ENCODE results near the gene RPL15.

GRCh38 chr3:23879485-23879884 lies 37.4 kb upstream of the RPL15 start:
- TF ChIP-seq MYC (IDR thresholded peaks at IDR 0.05; ENCODE audit: borderline replicate concordance, low read length), result no peak
- TF ChIP-seq NR3C1 (IDR thresholded peaks at IDR 0.05), result no peak
- TF ChIP-seq HEYL (CRISPR knock-in tag; IDR thresholded peaks at IDR 0.05), result no peak
- no peak for TF ChIP-seq CTCF (IDR thresholded peaks at IDR 0.05)
- TF ChIP-seq MAZ (IDR thresholded peaks at IDR 0.05; ENCODE audit: borderline replicate concordance, low read depth, low read length), result no peak
- TF ChIP-seq CEBPB (IDR thresholded peaks at IDR 0.05), result no peak
- TF ChIP-seq HMGXB4 (CRISPR knock-in tag; IDR thresholded peaks at IDR 0.05; ENCODE audit: borderline replicate concordance), result no peak
- TF ChIP-seq POLR2A (IDR thresholded peaks at IDR 0.05; ENCODE audit: low read length), result no peak
- TF ChIP-seq CHD2 (IDR thresholded peaks at IDR 0.05; ENCODE audit: low read length, partially characterized antibody), result no peak
- TF ChIP-seq JUNB (IDR thresholded peaks at IDR 0.05), result no peak
- TF ChIP-seq RFX5 (IDR thresholded peaks at IDR 0.05), result no peak
- no peak for TF ChIP-seq SREBF2 (IDR thresholded peaks at IDR 0.05)
